GM06990 (cell line): ENCODE results near the gene CHIT1.

ENCODE experiments used
- DNase-seq: peaks from one replicate; pipeline ENCODE4 v3.0.0-alpha.2; 2011; ENCODE audit not compliant: insufficient read length; ENCODE audit errors: extremely low read depth
- H3K27me3 ChIP-seq: replicated peaks from 2 replicates; pipeline ENCODE4 v1.6.0; 2011; ENCODE audit warnings: low read length; ENCODE audit not compliant: control insufficient read depth, insufficient read depth
- H3K36me3 ChIP-seq: 2 replicates; pipeline ENCODE4 v1.5.1; 2011; ENCODE audit warnings: low read length; ENCODE audit not compliant: control insufficient read depth, insufficient read depth
- H3K4me3 ChIP-seq: replicated peaks from 2 replicates; pipeline ENCODE4 v1.5.1; 2011; ENCODE audit warnings: low read depth, mild to moderate bottlenecking, control low read depth, low read length
- CTCF ChIP-seq: IDR thresholded peaks from 2 replicates; pipeline ENCODE4 v1.5.1; 2011; ENCODE audit warnings: low read length, control low read depth, mild to moderate bottlenecking, inconsistent platforms; ENCODE audit not compliant: insufficient read depth, poor library complexity, severe bottlenecking

CHIT1 gene

GRCh38 chr1:203210988-203211387, 18.5 kb downstream of the CHIT1 start:
- Histone ChIP-seq H3K27me3 (no peaks in the 10 kb centered on the region; the same call in 1 of the 2 replicates), H3K36me3 (no peaks in the 10 kb centered on the region), H3K4me3 (no peak overlapping the region)
- no peak for DNase-seq
- no peak for TF ChIP-seq CTCF

GRCh38 chr1:203210350-203210749, 19.1 kb downstream of the CHIT1 start:
- DNase-seq, result no peak
- TF ChIP-seq CTCF, result no peak
- Histone ChIP-seq H3K4me3 (no peak overlapping the region), H3K27me3 (no peaks in the 10 kb centered on the region), H3K36me3 (no peaks in the 10 kb centered on the region)

GRCh38 chr1:203208181-203208580, 21.3 kb downstream of the CHIT1 start:
- TF ChIP-seq CTCF, result no peak
- no peaks in the 10 kb centered on the region for H3K27me3 ChIP-seq

GRCh38 chr1:203207751-203208150, 21.7 kb downstream of the CHIT1 start:
- no peaks in the 10 kb centered on the region for H3K36me3 ChIP-seq
- no peak for TF ChIP-seq CTCF
- H3K4me3 ChIP-seq, result no peak overlapping the region
- DNase-seq, result no peak
- no peaks in the 10 kb centered on the region for H3K27me3 ChIP-seq

More at GRCh38 chr1:203208181-203208580, 21.3 kb downstream of the CHIT1 start:
- no peak overlapping the region for H3K4me3 ChIP-seq
- H3K36me3 ChIP-seq, result no peaks in the 10 kb centered on the region
- no peak for DNase-seq

GRCh38 chr1:203206129-203206687, 23.3 kb downstream of the CHIT1 start:
- Histone ChIP-seq H3K4me3 (no peak overlapping the region), H3K27me3 (no peaks in the 10 kb centered on the region), H3K36me3 (no peaks in the 10 kb centered on the region)
- no peak for DNase-seq
- no peak for TF ChIP-seq CTCF

GRCh38 chr1:203204756-203205155, 24.7 kb downstream of the CHIT1 start:
- no peak overlapping the region for H3K4me3 ChIP-seq
- H3K27me3 ChIP-seq, result no peaks in the 10 kb centered on the region
- DNase-seq, result no peak
- no peak for TF ChIP-seq CTCF
- H3K36me3 ChIP-seq, result no peaks in the 10 kb centered on the region
